ENCODE data around the gene ANGPT4.

ANGPT4 gene

DNA sequence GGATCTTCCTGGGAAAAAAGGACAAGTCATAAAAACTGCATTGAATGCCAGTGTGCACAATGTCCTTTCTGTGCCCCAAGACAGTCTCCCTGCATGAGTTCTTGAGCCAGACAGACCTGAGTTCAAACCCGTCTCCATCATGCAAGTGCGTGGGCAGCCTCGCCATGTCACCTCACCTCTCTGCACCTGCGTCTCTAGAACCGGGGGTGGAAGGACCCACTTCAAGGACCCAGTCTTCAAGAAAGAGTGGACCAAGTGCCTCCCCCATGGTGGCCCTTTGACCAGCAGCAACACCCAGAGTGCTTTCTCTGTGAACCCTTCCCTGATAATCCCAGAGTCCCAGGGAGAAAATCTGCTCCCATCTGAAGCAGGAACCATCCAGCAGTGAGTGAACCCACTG lies 23.5 kb upstream of the ANGPT4 start:
- DNase-seq: no peak

GRCh38 chr20:934186-934840 lies 18.2 kb upstream of the ANGPT4 start:
- DNase-seq: no peak

GRCh38 chr20:933029-933428 lies 16.9 kb upstream of the ANGPT4 start:
- no peak for DNase-seq

DNA sequence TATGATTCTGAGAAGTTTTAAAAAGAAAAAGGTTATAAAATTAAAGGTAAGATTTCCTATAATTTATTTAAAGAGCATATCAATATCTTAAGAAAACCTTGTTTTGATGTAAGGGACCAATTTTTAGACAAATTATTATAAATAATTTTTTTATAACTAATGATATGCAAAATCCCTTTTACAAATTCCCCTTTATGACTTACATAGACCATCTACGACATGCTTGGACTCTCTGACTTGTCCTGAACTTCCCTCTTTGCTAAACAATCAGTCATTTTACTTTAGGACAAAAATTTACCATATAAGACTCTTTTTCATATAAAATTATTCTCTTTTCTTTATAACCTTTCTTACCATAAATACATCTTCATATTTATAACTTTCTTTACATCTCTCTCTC lies 15.3 kb upstream of the ANGPT4 start:
- no peak for DNase-seq

DNA sequence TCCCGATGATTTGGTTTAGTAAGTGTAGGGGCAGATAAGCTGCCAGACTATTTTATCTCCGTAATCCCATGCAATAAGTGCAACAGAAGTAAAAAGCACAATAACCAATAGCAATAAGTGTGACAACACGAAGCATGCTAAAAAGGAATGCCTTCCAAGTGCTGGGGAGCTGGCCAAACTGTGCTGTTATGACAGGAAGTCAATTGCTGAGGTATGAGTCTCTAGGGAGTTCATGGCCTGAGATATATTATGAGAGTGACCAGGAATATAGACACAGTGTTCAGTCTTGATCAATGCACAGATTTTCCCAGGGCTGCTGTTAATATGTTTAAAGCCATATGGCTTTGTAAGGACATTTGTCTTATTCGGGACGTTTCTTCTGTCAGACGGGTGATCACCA lies 10.5 kb upstream of the ANGPT4 start:
- no peak for DNase-seq

DNA sequence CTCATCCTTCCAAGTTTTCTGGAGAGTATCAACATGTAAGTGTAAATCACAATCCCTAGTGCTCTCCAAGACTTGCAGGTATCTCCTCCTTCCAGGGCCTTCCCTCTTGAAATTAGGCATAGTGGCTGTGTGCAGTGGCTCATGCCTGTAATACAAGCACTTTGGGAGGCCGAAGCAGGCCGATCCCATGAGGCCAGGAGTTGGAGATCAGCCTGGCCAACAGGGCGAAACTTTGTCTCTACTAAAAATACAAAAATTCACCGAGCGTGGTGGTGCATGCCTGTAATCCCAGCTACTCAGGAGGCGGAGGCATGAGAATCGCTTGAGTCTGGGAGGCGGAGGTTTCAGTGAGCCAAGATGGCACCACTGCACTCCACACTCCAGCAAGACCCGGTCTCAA lies 9.4 kb upstream of the ANGPT4 start:
- no peak for DNase-seq

- DNase-seq: no peak
Observed at GRCh38 chr20:924639-925038, 8.5 kb upstream of the ANGPT4 start.

- DNase-seq: no peak
Observed at GRCh38 chr20:922781-923180, 6.6 kb upstream of the ANGPT4 start.

DNA sequence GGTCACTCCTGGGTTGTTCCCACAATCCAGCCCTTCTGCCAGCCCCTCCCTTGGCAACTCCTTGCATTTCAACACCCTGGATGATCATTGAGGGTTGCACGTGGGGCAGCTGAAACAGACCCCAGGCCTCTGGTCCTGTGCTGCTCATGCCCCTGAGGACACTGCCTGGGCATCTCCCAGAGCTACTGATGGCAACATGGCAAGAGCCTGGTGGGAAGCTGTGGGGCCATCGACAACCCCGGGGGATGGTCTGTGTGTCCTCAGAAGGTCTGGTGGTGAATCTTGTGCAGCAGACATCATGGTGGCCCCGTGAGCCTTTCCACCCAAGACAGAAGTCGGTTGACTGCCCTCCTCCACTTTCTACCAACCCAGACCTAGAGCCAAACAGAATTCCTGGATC lies 4.9 kb upstream of the ANGPT4 start:
- no peak for DNase-seq

GRCh38 chr20:920311-920710 lies 4.2 kb upstream of the ANGPT4 start:
- no peak for DNase-seq

DNA sequence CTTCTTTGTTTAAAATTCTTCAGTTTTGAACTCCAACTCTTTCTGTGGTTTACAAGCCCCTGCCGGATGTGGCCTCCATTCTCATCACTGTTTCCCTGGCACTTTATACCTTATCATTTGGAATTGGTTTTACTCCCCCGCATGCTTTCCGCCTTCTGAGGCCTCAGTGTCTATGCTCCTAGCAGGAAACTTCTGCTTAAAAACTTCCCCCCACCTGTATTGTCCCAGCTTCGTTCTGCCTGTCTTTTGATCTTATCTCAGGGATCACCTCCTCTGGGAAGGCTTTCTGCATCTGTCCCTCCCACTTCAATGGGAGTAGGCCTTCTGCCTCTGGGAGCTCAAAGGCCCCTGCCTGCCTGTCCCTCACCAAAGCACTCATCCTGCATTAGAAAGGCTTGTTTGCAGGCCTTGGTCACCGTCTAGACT lies 3.4 kb upstream of the ANGPT4 start:
- no peak for DNase-seq

GRCh38 chr20:917416-917815 lies 1.3 kb upstream of the ANGPT4 start:
- DNase-seq: no peak

- DNase-seq: no peak
Observed at GRCh38 chr20:916825-917224, 691 bp upstream of the ANGPT4 start.

DNA sequence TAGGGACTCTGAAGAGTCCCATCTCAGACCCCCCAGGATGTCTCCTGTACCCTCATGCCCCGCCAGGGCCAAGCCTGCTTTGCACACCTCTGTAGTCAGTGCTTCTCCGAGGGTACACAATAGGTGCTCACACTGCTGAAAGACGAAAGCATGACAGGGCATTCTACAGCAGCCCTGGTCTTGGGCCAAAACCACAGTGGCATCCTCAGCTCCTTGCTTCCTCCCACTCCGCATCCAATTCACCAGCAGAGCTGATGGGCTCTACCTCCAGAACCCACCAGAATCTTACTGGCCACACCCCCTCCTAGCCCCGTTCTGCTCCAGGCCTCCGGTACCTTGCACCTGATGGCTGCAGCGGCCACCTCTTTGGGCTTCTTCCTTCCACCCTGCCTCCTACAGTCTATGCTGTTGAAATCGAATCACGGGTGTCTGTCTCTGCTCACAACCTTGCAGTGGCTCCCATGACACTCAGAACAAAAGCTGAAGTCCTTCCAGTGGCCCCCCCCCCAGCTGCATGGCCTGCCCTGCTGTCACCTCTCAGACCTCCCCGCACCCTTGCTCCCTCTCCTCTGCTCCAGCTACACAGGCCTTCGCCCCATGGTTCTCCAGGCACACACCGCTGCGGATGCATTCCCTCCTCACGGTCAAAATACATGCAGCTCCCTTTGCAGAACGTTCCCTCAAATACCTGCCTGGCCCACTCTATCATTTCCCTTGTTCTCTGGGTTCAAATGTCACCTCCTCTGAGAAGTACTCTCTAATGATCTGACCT lies 1.2 kb downstream of the ANGPT4 start:
- DNase-seq: no peak

DNA sequence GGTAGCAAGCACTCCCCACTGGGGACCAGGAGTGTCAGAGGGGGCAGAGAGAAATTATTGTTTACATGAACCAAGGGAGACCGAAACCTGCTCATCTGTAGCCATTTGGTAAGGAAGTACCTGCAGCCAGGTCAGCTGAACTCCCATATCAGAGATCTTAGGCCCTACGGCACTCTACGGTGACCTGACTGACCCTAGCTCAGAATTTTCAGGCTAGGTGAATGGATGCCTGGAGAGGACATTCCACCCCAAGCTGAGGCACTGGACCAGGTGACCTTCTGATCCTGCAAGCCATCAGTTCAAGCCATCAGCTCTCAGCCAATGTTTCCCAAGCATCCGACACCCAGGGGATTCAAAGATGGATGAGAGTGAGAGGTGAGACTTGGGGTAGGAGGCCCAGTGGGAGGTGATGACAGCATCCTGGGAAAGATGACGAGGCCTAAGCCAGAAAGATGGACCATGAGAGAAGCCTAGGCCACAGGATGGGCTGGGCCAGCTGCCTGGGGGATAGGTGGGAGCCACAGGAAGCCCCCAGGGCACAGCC lies 2.8 kb downstream of the ANGPT4 start:
- DNase-seq: no peak

DNA sequence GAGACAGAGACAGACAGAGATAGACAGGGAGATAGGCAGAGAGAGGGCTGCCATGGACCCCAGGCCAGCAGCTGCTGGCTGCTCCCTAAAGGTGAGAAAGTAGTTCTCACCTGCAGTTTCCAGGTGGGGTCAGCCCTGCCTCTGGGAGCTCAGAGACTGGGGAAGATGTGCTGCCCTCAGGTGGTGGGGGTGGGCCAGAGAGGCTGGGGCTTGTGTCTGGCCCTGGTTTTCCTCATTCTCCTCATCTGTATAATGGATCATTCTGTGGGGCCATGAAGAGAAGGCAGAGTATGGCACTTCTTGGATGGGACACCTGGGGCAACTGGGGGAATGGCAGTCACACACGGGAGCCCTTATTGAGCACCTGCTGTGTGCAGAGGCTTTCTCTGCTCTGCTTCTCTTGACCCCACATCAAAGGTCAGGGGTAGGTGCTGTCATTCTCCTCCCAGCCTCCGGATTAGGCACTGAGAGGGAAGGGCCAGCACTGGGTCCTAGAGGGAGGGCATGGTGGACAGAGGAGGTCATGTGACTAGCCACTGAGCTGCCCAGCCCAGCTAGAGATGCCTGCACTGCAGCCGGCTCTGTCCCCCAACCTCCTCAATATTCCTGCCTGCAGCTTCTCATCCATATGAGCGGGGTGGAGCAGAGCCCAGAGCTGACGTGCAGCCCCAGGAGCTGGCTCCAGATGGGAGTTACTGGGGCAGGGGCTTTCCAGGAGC lies 4.1 kb downstream of the ANGPT4 start:
- no peak for DNase-seq

DNA sequence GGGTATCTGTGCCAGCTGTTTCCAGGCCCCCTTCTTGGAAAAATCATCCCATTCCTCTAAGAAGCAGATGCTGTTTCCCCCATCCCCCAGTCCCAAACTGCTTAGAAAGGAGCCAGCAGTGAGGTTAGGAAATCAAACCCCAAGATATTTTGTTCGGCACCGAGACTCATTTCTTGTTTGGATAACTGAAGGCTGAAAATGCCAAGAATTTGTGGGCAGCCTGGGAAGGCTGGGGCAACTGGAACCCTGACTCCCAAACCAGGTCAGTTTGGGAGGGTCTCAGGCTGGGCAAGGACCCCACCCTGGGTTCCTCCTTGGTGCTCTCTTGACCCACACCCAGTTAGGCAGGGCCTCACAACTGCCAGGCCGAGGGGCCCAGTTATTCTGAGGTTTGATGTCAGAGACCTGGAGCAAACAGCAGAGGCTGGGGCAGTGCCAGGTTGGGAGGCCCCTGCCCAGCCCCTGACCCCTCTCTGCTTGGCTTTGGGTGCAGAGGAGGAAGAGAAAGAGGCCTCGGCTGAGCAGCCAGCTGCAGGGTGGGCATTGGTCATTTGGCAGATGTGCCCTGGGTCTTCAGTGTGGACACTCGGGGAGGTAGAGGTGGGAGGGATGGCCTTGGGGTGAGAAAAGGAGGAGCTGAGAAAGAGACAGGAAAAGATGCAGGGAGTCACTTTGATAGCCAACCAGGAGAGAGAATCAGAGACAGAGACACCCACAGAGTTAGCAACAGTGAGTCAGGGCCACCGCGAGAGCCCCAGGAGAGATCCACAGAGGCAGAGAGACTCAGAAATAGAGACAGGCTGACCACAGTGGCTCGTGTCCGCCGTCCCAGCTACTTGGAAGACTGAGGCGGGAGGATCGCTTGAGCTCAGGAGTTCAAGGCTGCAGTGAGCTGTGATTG lies 5.0 kb downstream of the ANGPT4 start:
- DNase-seq: no peak

- no peak for DNase-seq
Observed at GRCh38 chr20:910132-910869, 5.8 kb downstream of the ANGPT4 start.

DNA sequence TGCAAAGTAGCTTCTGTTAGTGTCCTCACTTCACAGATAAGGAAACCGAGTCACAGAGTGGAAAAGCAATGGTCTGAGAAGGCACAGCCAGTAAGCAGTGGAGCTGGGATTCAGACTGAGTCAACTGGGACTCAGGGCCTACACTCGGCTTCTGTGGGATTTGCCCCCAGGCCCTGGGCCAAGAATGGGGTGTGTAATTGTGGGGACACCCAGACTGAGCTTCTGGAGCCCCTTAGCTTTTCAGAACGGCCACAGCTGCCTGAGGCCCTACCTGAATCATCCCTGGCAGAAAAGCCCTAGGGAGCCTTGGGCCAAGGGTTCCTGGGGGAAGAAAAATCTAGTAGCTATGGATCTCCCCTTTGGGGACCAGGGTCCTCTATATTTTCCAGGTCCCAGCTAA lies 6.5 kb downstream of the ANGPT4 start:
- DNase-seq: no peak

GRCh38 chr20:906703-907270 lies 9.3 kb downstream of the ANGPT4 start:
- DNase-seq: no peak

GRCh38 chr20:906001-906520 lies 10.1 kb downstream of the ANGPT4 start:
- no peak for DNase-seq
